ENCODE data around the gene HMG20B. TPM values are rescaled to one million over a fixed set of nuclear protein-coding genes. Genes with fewer than 3 reads are reported as not detected.

Gene HMG20B
- polyA plus RNA-seq, 1 of the 3 experiments (the other 2 are of a cell fraction): 92.0 TPM

- Histone ChIP-seq H4K20me1 (ENCODE audit: insufficient read depth) (no peaks in the 10 kb centered on the region), H3K4me1 (ENCODE audit: control insufficient read depth in 1 of 2, insufficient read depth in 2 of 2, low read depth in 1 of 2, low read length in 1 of 2) (peaks cover 8 to 14% of the 10 kb centered on the region in 2 experiments; a peak in 1 of 4 replicates), H3K9me2 (no peaks in the 10 kb centered on the region), H3K27me3 (ENCODE audit: insufficient read depth) (no peaks in the 10 kb centered on the region), H3K4me3 (ENCODE audit: low read depth in 2 of 2, low read length in 1 of 2) (peak within 1 kb of the TSS; percentile 52 to 73), H3F3A (replicated peaks; ENCODE audit: insufficient read depth) (no peaks in the 10 kb centered on the region), H3K4me2 (peak within 1 kb of the TSS; percentile 99), H2AFZ (ENCODE audit: low read depth) (peak within 1 kb of the TSS; percentile 82; the same call in 1 of the 2 replicates), H3K36me3 (replicated peaks in 1 of 2; ENCODE audit: control insufficient read depth in 1 of 2, insufficient read depth in 2 of 2, low read length in 1 of 2) (peaks cover 0 to 12% of the 10 kb centered on the region in 2 experiments), H3K27ac (ENCODE audit: low read depth in 2 of 2, low read length in 1 of 2) (peak within 1 kb of the TSS; percentile 33 to 36; a peak in 3 of 4 replicates), H3K9me3 (no peaks in the 10 kb centered on the region), H3K9ac (peak within 1 kb of the TSS; percentile 73), H3K79me2 (ENCODE audit: insufficient read depth) (no peaks in the 10 kb centered on the region)
- DNase-seq: peak; percentile 96
- POLR2A ChIA-PET: no interaction called here
- CTCF ChIA-PET: interaction anchor here (0.6 to 1.1 kb wide), 3 partner anchors 22 to 335 kb away, joined by 3 to 5 read pairs (median 3); partner anchors contain the start of gene GIPC3
- WGBS (ENCODE audit: low lambda C conversion rate): 9% methylated on average over 16 of the region's 46 CpGs
- TF ChIP-seq MXI1 (IDR thresholded peaks at IDR 0.05; ENCODE audit: low read depth, low read length): peak; percentile 21; the same call in 1 of the 2 replicates
- no peak for TF ChIP-seq GABPA (IDR thresholded peaks at IDR 0.05; ENCODE audit: low read depth)
These were observed 34.0 kb downstream of the HMG20B start, which contains the start of gene TBXA2R for GRCh38 chr19:3606690-3607289. Gene TBXA2R (minus strand): TSS chr19:3606875. CDS start chr19:3600634, 6,241 bp downstream.

GRCh38 chr19:3607303-3608078, 34.7 kb downstream of the HMG20B start:
- Histone ChIP-seq H3K27ac (ENCODE audit: low read depth in 2 of 2, low read length in 1 of 2) (peak overlapping the region; percentile 33 to 36; a peak in 2 of 4 replicates), H3K4me3 (ENCODE audit: low read depth in 2 of 2, low read length in 1 of 2) (peak overlapping the region; percentile 52 to 73), H3K27me3 (ENCODE audit: insufficient read depth) (no peaks in the 10 kb centered on the region), H3K79me2 (ENCODE audit: insufficient read depth) (no peaks in the 10 kb centered on the region), H2AFZ (ENCODE audit: low read depth) (peak overlapping the region; percentile 82; the same call in 1 of the 2 replicates), H3K4me1 (ENCODE audit: control insufficient read depth in 1 of 2, insufficient read depth in 2 of 2, low read depth in 1 of 2, low read length in 1 of 2) (peaks cover 8 to 14% of the 10 kb centered on the region in 2 experiments; a peak in 1 of 4 replicates), H3K4me2 (peak overlapping the region; percentile 99), H3K9me3 (no peaks in the 10 kb centered on the region), H3F3A (replicated peaks; ENCODE audit: insufficient read depth) (no peaks in the 10 kb centered on the region), H3K9me2 (no peaks in the 10 kb centered on the region), H3K36me3 (replicated peaks in 1 of 2; ENCODE audit: control insufficient read depth in 1 of 2, insufficient read depth in 2 of 2, low read length in 1 of 2) (peaks cover 0 to 17% of the 10 kb centered on the region in 2 experiments), H4K20me1 (ENCODE audit: insufficient read depth) (no peaks in the 10 kb centered on the region), H3K9ac (peak overlapping the region; percentile 73)
- 86% methylated on average over 11 of the region's 22 CpGs for WGBS (ENCODE audit: low lambda C conversion rate)
- TF ChIP-seq, protein P1, sequence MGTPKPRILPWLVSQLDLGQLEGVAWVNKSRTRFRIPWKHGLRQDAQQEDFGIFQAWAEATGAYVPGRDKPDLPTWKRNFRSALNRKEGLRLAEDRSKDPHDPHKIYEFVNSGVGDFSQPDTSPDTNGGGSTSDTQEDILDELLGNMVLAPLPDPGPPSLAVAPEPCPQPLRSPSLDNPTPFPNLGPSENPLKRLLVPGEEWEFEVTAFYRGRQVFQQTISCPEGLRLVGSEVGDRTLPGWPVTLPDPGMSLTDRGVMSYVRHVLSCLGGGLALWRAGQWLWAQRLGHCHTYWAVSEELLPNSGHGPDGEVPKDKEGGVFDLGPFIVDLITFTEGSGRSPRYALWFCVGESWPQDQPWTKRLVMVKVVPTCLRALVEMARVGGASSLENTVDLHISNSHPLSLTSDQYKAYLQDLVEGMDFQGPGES (IDR thresholded peaks at IDR 0.05; ENCODE audit: low read depth, low read length): no peak
- TF ChIP-seq POLR2AphosphoS5 (IDR thresholded peaks at IDR 0.05; ENCODE audit: low read depth, low read length): no peak
- no peak for TF ChIP-seq JUND (IDR thresholded peaks at IDR 0.05)
- no peak for TF ChIP-seq MXI1 (IDR thresholded peaks at IDR 0.05; ENCODE audit: low read depth, low read length)
- no peak for TF ChIP-seq RXRA (IDR thresholded peaks at IDR 0.05; ENCODE audit: borderline replicate concordance, low read depth)
- no peak for TF ChIP-seq FOXM1 (IDR thresholded peaks at IDR 0.05; ENCODE audit: low read depth)
- TF ChIP-seq TCF12 (IDR thresholded peaks at IDR 0.05): no peak
- no peak for TF ChIP-seq NFIC (IDR thresholded peaks at IDR 0.05; ENCODE audit: borderline replicate concordance)
- TF ChIP-seq TEAD4 (IDR thresholded peaks at IDR 0.05; ENCODE audit: borderline replicate concordance, insufficient read depth): no peak
- TF ChIP-seq SMC3 (IDR thresholded peaks at IDR 0.05; ENCODE audit: low read depth, low read length): no peak
- no peak for TF ChIP-seq MEF2A (IDR thresholded peaks at IDR 0.05; ENCODE audit: borderline replicate concordance, low read depth)
- peak; percentile 71 for DNase-seq
- ChIA-PET POLR2A (interaction anchor here (0.5 kb wide), 1 partner anchor 90 kb away, joined by 3 read pairs; no protein-coding TSS in a partner anchor), CTCF (interaction anchor here (0.6 to 2.9 kb wide), 6 partner anchors 11 to 334 kb away, joined by 3 to 23 read pairs (median 4); partner anchors contain the start of gene GIPC3)
